C1 segment of cervical spinal cord (tissue), 14 donors: ENCODE measurements around the gene MSI1.
A peak's percentile ranks its signal among the peaks of the same experiment; 100 is the strongest.
"Not testable (repeated sequence)": the region's sequence is repeated elsewhere in the genome, so short reads cannot be mapped to it uniquely, and the experiment has no call there.

ENCODE experiments used
- DNase-seq, 14 donors: peaks; one replicate each; lab custom pipeline; 2025; lab: John Stamatoyannopoulos, UW

The MSI1 gene

GRCh38 chr12:120357104-120357503, 11.9 kb downstream of the MSI1 start:
- no peak for DNase-seq

- peak in 13 of 14 donors; percentile 9 to 76 (median 52) for DNase-seq
Measured at GRCh38 chr12:120356567-120357030, 12.4 kb downstream of the MSI1 start.

GRCh38 chr12:120353556-120354317, 15.2 kb downstream of the MSI1 start:
- no peak for DNase-seq

GRCh38 chr12:120353136-120353535, 15.8 kb downstream of the MSI1 start:
- DNase-seq = no peak

- no peak for DNase-seq
Measured at GRCh38 chr12:120352117-120352516, 16.8 kb downstream of the MSI1 start.

GRCh38 chr12:120350576-120351350, 18.2 kb downstream of the MSI1 start:
- DNase-seq = peak in 5 of 14 donors; percentile 10 to 88 (median 21)

GRCh38 chr12:120347766-120348165, 21.2 kb downstream of the MSI1 start:
- no peak for DNase-seq

GRCh38 chr12:120346681-120347080, 22.3 kb downstream of the MSI1 start:
- no peak for DNase-seq

- no peak for DNase-seq
Measured at GRCh38 chr12:120346031-120346430, 22.9 kb downstream of the MSI1 start.

GRCh38 chr12:120343692-120344091, 25.3 kb downstream of the MSI1 start:
- no peak for DNase-seq

GRCh38 chr12:120343039-120343537, 25.9 kb downstream of the MSI1 start:
- no peak for DNase-seq

GRCh38 chr12:120342175-120343038, 26.6 kb downstream of the MSI1 start:
- no peak for DNase-seq

- no peak for DNase-seq
Measured at GRCh38 chr12:120339256-120339655, 29.7 kb downstream of the MSI1 start.

GRCh38 chr12:120337730-120338129, 31.2 kb downstream of the MSI1 start:
- DNase-seq = no peak

- not testable (repeated sequence) for DNase-seq
Measured at GRCh38 chr12:120336392-120336791, 32.6 kb downstream of the MSI1 start.

GRCh38 chr12:120335447-120335846, 33.5 kb downstream of the MSI1 start:
- peak in 2 of 14 donors; percentile 2 to 5 for DNase-seq

- DNase-seq = no peak
Measured at GRCh38 chr12:120332523-120332922, 36.4 kb downstream of the MSI1 start.

GRCh38 chr12:120332041-120332440, 36.9 kb downstream of the MSI1 start:
- DNase-seq = no peak

- no peak for DNase-seq
Measured at GRCh38 chr12:120331390-120331789, 37.6 kb downstream of the MSI1 start.

GRCh38 chr12:120328228-120328627, 40.7 kb downstream of the MSI1 start:
- DNase-seq = no peak

- no peak for DNase-seq
Measured at GRCh38 chr12:120327593-120327992, 41.4 kb downstream of the MSI1 start, which contains the start of gene PLA2G1B. Gene PLA2G1B (minus strand): TSS chr12:120327779. CDS start chr12:120327753, 26 bp downstream.
